ENCODE results near the gene CNPY1.

CNPY1 gene

DNA sequence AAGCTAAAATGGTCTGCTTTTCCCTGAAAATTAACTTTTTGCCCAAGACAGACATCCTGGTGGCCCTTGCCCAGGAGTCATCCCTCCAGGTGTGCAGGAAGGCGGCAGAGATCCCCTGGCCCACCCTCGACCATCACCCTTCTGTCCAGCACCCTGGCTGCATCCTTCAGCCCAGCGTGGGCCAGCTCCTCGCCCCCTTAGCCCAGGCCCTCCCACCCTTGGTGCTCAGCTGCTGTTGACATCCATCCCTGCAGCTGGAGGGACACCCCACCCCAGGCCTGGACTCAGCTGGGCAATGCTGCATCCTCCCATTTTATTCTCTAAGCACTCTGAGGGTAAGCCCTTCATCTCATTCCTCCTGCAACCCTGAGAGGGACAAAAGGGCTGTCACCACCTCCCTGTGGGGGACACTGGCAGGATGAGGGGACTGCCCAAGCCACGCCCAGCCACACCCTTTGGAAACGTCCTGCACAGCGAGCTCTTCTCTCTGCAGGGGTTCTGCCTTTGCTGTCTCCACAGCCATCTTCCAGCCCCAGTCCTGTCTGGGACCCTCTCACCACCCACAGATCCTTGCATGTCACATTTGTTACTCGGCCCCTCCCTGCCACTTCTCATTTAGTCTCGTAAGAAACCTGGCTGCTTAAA lies 57.8 kb downstream of the CNPY1 start:
- no peak for DNase-seq (ENCODE audit: low spot score)

DNA sequence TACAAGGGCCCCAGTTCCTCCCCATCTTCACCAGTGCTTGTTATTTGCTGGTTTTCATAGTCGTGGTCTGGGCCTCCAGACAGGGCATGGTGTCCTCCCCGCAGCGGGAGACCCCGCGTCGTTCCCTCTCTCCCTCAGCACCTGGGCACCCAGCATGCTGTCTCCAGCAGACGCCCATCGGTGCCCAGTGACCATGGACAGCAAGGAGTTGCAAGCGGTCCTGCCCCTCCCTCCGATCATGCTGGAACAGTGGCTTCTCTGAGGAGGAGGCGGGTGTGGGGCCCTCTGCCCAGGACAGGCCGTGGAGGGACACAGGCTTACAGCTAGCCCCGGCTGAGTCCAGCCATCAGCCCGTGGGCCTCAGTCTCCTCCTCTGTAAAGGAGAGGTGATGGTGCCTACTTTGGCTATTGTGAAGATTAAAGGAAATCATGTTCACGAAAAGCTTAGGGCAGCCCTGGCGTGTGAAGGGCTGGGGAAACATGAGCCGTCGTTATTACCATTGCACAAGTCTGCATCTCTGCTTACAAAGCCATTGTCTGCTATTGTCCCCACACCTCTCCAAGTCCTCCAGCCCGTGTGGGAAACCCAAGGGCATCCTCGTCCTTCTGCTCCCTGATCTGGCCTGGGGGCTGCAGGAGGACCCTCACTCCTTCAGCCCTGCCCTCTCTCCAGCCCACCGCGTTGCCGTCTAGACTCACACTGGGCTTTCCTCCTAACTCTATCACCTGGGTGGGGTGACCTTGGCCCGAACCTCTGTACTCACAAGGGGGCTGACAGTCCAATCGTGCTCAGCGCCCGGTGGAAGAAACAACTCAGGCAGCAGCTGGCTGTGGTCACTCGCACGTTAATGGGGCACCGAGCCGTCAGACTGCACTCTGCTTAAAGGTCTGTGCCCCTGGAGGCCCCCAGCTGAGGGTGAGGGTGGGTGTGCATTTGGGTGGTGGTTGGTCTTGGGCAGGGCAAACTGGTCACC lies 58.6 kb downstream of the CNPY1 start:
- no peak for DNase-seq (ENCODE audit: low spot score)

DNA sequence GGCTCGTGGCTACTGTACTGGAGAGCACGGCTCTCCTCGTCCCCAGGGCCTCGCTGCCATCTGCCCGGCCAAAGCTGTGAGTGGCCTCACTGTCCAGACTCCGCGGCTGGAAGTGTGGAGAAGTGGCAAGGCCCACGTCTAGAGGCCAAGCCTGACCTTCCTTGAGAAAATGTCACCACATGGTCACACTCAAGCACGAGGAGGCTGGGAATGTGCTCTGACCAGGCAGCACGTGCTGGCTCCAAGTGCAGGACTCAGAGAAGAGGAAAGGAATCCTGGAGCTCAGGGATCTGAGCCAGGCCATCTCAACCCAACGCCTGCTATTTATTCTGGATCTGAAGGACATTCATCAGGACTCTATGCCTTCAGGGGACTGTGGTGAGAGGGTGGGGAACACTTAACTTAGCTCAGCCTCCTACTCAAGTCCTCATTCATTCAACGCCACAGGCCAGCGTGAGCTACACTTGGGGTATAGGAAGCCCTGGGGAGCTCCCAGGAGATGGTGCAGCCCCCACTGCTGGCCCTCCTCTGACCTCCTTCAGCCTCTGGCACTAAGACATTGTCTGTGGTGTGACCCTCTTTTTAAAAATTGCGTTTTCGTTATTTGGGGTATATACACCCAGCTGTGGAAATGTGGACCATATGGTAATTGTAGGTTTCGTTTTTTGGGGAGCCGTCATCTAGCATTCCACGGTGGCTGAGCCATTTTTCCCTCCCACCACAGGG lies 59.4 kb downstream of the CNPY1 start:
- DNase-seq (ENCODE audit: low spot score), result no peak

DNA sequence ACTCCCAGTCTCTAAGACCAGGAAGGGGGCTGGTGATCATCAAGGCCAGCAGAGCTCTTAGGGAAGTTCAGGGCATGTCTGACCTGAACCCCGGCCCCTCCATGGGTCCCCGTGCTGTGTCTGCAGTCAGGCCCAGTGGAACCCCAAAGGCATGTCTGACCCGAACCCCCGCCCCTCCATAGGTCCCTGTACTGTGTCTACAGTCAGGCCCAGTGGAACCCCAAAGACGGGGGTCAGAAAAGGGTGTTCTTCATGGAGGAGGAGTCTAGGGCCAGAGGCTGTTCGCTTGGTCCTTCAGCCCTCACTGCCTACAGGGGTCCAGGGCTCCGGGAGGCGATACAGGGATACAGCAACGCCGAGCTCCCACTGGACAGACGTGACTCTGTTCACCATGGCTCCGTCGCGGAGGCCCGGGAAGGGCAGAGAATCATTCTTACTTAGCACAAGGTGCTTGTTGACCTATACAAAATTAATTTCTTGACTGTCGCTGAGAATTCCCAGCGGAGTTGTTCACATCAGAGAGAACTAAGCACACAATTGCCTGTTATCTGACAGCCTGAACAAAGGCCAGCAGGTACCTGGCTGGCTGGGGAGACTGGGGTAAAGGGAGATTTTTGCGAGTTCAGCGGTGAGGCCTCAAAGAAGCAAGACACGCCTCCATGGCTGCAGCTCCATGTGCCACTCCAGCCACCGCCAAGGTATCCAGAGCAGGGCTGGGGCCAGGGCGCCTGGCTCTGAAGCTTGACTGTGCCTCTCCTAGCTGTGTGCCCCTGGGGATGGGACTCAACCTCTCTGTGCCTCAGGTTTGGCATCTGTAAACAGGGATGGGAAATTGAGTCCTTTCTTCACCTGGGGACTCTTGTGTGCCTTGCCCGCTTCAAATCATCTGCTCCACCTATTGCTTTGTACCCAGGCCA lies 61.6 kb downstream of the CNPY1 start:
- DNase-seq (ENCODE audit: low spot score), result no peak

DNA sequence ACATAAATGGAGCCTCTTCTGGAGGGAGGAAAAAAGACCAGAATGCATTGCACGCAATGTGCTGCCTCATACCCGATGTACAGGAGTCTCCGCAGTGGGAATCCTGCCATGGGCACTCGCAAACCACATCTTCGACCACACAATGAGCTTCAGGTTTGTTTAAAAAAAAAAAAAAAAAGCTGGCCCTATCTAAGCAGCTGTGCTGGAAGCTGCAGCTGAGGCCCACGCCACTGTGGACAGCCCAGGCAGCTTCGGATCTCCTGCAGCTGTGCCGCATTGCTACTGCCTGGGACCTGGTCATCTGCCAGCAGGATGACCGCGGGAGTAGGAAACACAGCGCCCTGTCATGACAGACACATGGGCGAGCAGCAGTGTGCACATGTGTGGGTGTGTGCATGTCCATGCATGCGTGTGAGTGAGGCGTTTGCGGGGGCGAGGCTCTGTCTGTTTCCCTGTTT lies 62.5 kb downstream of the CNPY1 start:
- DNase-seq (ENCODE audit: low spot score), result peak; percentile 31

DNA sequence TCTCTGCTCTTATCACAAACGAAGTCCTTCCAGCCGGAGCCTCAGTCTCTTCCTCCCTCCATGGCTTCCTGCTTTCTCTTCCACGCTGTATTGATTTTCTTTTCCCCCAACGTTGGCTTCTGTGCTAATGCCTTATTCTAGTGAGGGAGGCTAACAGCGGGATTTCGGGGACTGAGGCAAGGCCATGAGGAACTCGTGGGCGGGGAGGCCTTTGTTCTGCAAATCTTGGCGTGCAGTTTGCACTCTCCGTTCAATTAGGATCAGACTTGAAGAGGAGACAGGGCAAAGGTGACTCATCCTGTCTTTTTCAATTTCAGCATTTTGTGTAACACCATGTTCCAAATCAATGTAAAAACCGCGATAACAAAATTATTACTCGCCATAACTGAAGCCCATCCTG lies 63.1 kb downstream of the CNPY1 start:
- DNase-seq (ENCODE audit: low spot score), result no peak

DNA sequence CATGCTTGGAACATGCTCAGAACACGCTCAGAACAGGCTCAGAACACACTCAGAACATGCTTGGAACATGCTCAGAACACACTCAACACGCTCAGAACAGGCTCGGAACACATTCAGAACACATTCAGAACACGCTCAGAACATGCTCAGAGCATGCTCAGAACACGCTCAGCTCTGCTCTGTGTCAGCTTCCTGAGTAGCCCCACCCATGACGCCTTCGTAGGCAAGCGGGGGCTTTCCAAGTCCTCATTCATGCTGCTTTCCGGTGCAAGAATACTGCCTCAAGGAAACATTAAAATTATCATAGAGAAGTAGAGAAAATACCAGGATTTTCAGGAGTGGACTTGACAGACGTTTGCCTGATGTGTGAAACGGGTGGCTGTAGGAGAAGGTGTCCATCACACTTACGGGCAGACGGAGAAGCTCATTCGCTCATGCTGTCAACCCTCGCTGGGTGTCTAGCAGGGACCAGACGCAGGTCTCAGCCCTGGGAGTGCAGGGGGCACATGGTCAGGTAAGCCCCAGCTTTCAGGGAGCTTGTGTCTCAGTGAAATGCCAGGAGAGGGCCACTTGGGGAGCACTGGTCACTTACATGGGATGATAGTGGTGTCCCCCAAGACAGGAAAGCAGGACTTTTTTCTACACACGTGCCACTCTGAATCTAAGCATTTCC lies 63.7 kb downstream of the CNPY1 start:
- no peak for DNase-seq (ENCODE audit: low spot score)

DNA sequence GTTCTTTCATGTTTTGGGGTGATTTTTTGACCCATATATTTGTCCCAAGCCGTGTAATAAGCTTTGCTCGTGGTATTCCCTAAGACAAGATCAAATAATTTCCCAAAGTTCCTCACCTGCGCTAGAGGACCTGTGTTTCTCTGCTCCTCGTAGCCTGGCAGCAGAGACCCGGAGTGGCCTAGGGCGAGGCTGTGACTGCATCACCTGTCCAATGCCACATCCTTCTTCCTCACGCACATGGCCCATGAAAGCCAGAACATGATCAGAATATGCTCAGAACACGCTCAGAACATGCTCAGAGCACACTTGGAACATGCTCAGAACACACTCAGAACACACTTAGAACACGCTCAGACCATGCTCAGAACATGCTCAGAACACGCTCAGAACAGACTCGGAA lies 64.6 kb downstream of the CNPY1 start:
- DNase-seq (ENCODE audit: low spot score), result no peak

DNA sequence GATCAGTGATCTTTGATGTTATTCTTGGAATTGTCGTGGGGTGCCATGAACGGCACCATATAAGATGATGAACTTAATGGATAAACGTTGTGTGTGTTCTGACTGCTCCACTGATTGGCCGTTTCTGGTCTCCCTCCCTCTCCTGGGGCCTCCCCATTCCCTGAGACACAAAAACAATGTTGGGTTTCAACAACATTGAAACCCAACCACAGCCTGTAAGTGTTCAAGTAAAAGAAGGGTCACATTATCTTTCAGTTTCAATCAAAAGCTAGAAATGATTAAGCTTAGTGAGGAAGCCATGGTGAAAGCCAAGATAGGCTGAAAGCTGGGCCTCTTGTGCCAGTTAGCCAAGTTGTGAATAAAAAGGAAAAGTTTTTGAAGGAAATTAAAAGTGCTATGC lies 68.9 kb downstream of the CNPY1 start:
- DNase-seq (ENCODE audit: low spot score), result no peak

DNA sequence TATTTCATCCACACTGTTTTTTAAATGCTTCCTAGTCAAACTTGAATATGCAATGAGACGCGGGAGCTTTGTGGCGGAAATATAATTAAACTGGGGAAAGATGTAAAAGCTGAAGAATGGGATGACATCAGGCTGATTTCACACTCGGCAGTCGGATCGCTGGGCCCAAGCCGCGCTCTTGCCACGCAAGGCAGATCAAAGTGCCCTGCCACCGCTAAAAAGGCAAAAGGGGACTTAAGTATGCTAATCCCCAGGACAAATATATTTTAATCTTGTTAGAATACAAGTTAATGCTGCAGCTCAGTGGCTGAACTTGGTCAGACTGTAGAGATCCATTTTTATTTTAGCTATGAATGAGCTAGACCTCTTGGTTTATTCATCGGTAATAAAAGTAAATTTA lies 74.6 kb downstream of the CNPY1 start:
- DNase-seq (ENCODE audit: low spot score), result no peak

DNA sequence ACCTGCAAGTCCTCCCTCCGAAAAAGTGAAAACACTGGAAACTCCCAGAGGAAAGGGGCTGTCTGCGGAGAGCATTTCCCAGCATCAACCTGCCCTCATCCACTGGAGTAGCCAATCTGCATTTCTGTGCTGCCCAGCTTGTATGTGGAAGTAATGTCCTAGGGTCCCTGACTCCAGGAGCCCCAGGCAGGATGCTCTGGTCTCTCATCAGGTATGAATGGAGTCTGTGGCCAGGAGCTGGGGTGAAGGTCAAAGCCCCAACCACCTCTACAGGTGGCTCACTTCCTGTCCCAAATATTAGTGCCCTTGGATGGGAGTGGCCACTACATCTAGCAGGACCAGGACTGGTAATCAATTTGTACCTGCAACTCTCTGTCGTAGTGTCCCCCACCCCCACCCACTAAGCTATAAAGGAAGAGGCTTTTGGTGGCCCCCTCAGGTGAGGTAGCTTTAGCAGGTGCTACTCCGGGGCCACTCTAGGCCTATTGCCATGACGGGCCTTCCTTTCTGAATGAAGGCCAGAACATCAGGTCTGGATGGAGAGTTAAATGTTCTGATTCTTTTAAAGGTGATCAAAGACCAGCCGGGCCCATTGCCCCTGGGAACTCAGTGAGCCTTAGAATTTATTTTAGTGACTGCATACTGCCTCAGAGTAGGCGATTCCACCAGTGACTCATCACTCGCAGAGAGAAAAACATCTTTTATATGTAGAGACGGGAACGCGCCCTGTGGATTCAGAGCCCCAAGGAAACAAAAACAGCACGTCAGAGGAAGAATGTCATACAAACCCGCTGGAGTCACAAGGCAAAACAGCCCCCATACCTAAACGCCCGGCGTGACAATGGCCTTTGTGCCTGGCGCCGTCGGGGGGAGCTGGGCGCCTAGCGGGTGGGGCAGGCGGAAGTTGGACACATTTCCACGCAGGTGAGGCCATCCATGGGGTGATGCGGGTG lies 75.4 kb downstream of the CNPY1 start:
- DNase-seq (ENCODE audit: low spot score), result no peak

DNA sequence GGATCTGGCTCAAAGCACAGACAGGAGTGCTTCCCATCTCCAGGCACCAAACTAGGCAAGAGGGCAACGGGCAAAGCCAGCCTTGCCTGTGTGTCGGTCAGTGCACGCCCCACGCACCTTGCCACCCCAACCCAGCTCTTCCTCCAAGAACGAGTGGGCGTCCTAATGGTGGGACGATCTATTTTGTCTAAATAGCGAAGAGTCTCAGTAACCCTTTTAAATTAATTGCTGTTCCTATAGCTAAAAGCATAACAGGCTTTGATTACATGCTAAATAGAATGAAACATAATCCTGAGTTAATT lies 76.2 kb downstream of the CNPY1 start:
- DNase-seq (ENCODE audit: low spot score), result no peak

DNA sequence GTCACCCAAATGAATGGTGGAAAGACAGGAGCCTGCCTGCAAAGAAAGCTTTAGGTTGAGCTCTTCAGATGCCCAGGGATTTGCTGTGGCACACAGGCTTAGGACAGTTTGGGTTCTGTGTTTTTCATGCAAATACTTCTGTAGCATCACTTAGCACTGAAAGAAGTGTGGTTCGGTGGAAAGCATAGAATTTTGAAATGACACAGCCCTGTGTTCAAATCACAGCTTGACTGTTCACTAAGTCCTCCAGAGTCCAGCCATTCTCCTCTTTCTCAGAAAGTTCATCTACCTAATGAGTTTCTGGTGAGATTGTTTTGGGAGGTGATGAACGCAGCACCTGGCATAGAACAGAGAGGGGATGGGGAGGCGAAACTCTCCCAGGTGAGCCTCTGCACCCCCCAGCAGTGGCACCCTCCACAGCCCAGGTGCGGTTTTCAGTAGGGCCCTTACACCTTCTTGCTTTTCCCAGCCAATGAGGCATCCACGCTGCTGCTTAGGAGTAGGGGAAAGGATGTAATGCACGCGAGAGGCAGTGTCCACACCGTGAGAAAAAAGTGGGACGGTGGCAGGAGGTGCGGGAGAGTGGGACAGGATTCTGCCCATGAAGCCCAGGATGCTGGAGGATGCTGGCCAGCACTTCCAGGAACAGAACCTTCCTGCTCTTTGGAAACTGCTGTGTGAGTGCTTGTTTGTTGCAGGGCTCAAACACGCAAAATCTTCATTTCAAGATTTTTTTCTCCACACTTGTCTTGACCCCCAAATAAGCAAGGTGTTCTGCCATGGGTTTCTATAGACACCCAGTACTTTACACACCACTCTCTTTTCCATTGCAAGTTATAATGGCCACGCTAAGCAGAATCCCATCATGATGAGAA lies 76.8 kb downstream of the CNPY1 start:
- no peak for DNase-seq (ENCODE audit: low spot score)

DNA sequence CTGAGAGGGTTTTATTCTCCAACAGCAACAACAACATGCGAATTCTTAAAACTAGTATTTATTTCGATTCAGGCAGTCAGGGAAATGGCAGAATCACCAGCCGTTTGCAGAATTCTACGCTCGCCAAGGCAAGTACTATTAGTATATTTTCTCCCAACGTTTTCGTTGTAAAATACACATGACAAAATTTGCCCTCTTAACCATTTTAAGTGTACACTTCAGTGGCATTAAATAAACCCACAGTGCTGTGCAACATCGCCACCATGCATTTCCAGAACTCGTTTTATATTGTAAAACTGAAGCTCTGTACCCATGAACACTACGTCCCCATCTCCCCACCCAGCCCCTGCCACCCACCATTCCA lies 77.6 kb downstream of the CNPY1 start:
- no peak for DNase-seq (ENCODE audit: low spot score)

DNA sequence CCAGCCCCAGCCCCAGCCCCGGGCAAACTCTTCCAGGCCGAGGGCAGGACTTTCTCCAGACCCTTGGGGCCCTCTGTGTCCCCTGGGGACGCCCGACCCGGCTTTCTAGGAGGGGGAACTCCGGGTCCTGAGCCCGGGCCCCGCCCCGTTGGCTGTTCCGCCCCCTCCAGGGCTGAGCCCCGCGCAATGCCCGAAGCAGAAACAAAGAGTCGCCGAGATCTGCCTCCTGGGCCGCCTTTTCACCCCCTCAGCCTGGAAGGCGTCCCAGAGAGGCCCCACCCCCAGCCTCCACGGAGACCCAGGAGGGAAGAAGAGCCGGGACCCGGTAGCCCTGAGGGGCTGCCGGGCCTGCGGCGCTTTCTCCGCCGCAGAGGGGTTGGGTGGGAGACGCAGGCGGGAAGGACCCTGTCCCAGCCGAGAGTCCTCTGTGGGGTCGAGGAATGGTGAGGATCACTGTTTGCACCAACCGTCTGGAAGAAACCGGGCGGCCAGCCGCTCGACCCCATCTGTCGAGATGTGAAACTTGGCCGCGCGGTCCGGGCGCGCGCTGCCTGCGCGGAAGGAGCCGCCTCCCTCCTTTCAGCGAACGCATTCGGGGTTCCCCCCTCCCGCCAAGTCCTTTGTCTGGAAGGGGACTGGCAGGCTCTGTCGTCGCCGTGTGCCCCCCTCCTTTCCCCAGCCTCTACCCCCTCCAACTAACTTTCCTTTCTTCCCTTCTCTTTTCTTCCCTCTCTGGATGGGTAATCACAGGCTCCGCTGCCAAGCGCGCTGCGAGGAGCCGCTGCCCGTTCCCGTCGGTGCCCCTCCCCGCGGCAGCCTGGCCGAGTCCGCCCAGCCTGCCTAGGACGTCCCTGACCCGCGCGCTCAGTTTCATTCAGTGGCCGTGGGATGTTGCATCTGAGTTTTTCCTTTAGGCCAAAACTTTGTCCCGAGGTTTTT lies 78.2 kb downstream of the CNPY1 start:
- no peak for DNase-seq (ENCODE audit: low spot score)

DNA sequence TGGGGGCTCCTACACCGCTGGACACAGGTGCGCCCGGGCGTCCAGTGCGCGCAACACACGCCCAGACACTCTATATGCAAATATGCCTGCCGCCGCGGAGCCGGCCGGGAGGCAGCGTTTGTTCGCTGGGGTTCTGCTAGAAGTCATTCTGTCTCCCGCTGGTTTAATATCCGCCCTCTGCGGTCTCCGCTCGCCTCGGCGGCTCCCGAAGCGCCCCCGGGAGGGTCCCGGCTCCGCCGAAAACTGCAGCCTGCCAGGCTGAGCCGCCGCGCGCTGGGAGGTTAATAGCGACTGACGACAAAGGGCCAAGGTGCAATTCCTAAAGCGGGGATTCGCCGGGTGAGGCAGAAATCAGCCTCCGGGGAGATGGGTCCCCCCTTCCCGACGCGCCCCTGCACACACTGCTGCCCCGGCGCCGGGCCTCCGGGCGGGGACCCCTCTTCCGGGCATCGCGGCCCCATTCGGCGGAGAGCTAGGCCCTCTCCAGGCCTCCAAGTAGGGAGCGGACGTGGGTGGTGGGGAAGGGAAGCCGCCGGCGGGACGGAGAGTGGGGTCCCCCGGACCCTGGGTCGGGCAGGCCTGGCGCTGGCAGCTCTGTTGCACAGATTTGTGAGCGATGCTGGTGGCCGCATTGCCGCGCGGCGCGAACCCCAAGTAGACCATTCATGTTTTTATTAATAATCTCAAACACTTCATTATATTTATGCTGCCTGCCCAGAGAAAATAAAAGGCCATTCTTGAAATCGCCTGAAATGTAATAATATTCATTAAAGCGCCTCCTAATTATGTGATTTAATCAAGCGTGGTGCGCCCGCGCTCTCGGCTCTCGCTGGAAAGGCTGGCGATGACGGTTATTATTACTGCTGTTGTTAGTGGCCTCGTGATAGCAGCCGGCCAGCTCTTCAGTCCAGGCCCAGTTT lies 79.3 kb downstream of the CNPY1 start:
- DNase-seq (ENCODE audit: low spot score), result no peak

Data from Ammon's horn (tissue), 1 donor.